ENCODE measurements around the gene MAPT. TPM values are rescaled to one million over a fixed set of nuclear protein-coding genes. Genes with fewer than 3 reads are reported as not detected.

MAPT gene
- total RNA-seq (2022; extraction: Qiagen RNA extraction; ENCODE audit: low read depth), result 1.5 to 1.7 TPM (median 1.6 TPM) in 5 replicates

DNA sequence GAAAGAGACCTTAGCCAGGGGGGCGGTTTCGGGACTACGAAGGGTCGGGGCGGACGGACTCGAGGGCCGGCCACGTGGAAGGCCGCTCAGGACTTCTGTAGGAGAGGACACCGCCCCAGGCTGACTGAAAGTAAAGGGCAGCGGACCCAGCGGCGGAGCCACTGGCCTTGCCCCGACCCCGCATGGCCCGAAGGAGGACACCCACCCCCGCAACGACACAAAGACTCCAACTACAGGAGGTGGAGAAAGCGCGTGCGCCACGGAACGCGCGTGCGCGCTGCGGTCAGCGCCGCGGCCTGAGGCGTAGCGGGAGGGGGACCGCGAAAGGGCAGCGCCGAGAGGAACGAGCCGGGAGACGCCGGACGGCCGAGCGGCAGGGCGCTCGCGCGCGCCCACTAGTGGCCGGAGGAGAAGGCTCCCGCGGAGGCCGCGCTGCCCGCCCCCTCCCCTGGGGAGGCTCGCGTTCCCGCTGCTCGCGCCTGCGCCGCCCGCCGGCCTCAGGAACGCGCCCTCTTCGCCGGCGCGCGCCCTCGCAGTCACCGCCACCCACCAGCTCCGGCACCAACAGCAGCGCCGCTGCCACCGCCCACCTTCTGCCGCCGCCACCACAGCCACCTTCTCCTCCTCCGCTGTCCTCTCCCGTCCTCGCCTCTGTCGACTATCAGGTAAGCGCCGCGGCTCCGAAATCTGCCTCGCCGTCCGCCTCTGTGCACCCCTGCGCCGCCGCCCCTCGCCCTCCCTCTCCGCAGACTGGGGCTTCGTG is at the start of gene MAPT:
MAPT (plus strand) TSS at position 533 of the 763 bp plus-strand sequence. CDS start 67,784 bp downstream, outside the sequence.

GRCh38 chr17:45844695-45845375 is 49.5 kb upstream of the MAPT start, which contains the start of gene SPPL2C:
SPPL2C (plus strand) TSS chr17:45844881; CDS start chr17:45844907, 26 bp downstream.

GRCh38 chr17:45998987-45999899 is 104.9 kb downstream of the MAPT start, which contains the start of gene STH:
STH (plus strand) TSS chr17:45999250; CDS start chr17:45999280, 30 bp downstream.

Other genes starting within 250 kb of the MAPT start
- gene CRHR1, start 110.2 kb upstream of the MAPT start, total RNA-seq (2022; extraction: Qiagen RNA extraction; ENCODE audit: low read depth), result 0.08 to 0.45 TPM (median 0.25 TPM) in 5 replicates
- not detected in 5 replicates for gene SPPL2C, start 49.7 kb upstream of the MAPT start, total RNA-seq (2022; extraction: Qiagen RNA extraction; ENCODE audit: low read depth)
- not detected in 5 replicates for gene STH, start 104.7 kb downstream of the MAPT start, total RNA-seq (2022; extraction: Qiagen RNA extraction; ENCODE audit: low read depth)